Astrocyte (in vitro differentiated cells and primary cell): ENCODE results near the gene ADAMTS10.

Source experiments
- EZH2 ChIP-seq: IDR thresholded peaks from 2 replicates; pipeline ENCODE4 v1.6.1; 2012; ENCODE audit warnings: mild to moderate bottlenecking, low read length, inconsistent platforms; ENCODE audit not compliant: insufficient read depth
- TF ChIP-seq, protein P1 (sequence below): IDR thresholded peaks from 2 replicates; pipeline ENCODE4 v1.5.1; 2011; ENCODE audit warnings: low read depth, mild to moderate bottlenecking, inconsistent platforms, low read length, moderate library complexity; ENCODE audit not compliant: insufficient read depth

DNA sequence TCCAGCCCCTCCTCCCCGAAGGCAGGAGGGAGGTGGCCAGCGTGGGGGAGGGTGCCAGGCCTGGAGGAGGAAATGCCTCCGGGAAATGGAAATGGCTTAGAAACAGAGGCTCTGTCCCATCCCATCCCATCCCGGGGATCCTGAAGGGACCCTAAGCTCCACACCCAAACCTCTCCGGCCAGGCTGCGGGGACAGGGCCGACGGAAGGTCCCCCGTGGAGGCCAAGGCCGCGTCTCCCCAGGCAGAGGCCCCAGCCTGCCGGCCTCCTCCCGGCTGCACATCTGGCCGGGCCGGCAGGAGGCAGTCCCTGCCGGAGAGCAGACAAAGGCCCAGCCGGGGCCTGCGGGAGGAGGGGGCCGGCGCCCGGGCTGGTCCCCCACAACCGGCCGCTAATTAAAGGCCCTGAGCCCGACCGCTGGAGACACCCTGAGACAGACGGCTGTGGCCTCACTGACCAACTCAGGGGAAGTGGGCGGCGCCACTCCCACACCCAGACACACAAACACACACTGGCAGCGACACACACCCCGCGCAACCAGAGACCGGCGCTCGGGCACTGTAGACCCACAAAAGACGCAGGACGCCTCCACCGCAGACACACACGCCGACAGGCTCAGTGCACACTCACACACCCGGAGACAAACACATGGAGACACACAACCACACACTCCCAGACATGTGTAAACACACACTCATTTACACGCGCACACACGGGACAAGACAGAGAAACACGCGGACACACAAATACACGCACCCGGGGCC is 1.1 kb downstream of the ADAMTS10 start:
- TF ChIP-seq, protein P1, sequence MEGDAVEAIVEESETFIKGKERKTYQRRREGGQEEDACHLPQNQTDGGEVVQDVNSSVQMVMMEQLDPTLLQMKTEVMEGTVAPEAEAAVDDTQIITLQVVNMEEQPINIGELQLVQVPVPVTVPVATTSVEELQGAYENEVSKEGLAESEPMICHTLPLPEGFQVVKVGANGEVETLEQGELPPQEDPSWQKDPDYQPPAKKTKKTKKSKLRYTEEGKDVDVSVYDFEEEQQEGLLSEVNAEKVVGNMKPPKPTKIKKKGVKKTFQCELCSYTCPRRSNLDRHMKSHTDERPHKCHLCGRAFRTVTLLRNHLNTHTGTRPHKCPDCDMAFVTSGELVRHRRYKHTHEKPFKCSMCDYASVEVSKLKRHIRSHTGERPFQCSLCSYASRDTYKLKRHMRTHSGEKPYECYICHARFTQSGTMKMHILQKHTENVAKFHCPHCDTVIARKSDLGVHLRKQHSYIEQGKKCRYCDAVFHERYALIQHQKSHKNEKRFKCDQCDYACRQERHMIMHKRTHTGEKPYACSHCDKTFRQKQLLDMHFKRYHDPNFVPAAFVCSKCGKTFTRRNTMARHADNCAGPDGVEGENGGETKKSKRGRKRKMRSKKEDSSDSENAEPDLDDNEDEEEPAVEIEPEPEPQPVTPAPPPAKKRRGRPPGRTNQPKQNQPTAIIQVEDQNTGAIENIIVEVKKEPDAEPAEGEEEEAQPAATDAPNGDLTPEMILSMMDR, result no peak
- no peak for TF ChIP-seq EZH2
